Mesendoderm (in vitro differentiated cells): ENCODE results near the gene MSTO1. TPM values are rescaled to one million over a fixed set of nuclear protein-coding genes. Genes with fewer than 3 reads are reported as not detected.
"Not testable (repeated sequence)": the region's sequence is repeated elsewhere in the genome, so short reads cannot be mapped to it uniquely, and the experiment has no call there.

Source experiments
- DNase-seq: peaks from one replicate; pipeline ENCODE4 v3.0.0; 2013
- H2AK5ac ChIP-seq: 2 replicates; pipeline ENCODE4 v1.6.1; 2013; ENCODE audit warnings: low read length, inconsistent platforms
- H2BK120ac ChIP-seq: 2 replicates; pipeline ENCODE4 v1.6.1; 2013; ENCODE audit warnings: low read depth, mild to moderate bottlenecking, low read length, moderate library complexity, mixed read lengths
- H2BK15ac ChIP-seq: replicated peaks from 2 replicates; pipeline ENCODE4 v1.6.1; 2013; ENCODE audit warnings: low read depth, mild to moderate bottlenecking, moderate library complexity
- H2BK5ac ChIP-seq: 2 replicates; pipeline ENCODE4 v1.6.1; 2013; ENCODE audit warnings: low read length, inconsistent platforms
- H3K18ac ChIP-seq: 2 replicates; pipeline ENCODE4 v1.6.1; 2013; ENCODE audit warnings: mild to moderate bottlenecking, low read length, mixed read lengths
- H3K23ac ChIP-seq: one replicate; pipeline ENCODE4 v1.6.1; 2013; ENCODE audit warnings: low read length
- H3K27ac ChIP-seq: 2 replicates; pipeline ENCODE4 v1.5.1; 2013; ENCODE audit warnings: low read depth, mild to moderate bottlenecking, inconsistent platforms, low read length, moderate library complexity
- H3K27me3 ChIP-seq: 2 replicates; pipeline ENCODE4 v1.6.1; 2013; ENCODE audit warnings: low read length, control low read depth, mild to moderate bottlenecking, inconsistent platforms; ENCODE audit not compliant: insufficient read depth, poor library complexity
- H3K36me3 ChIP-seq: 2 replicates; pipeline ENCODE4 v1.6.1; 2013; ENCODE audit warnings: low read length, inconsistent platforms; ENCODE audit not compliant: control insufficient read depth, insufficient read depth
- H3K4ac ChIP-seq: one replicate; pipeline ENCODE4 v1.6.1; 2013; ENCODE audit warnings: low read depth, mild to moderate bottlenecking, low read length, moderate library complexity
- H3K4me1 ChIP-seq: 2 replicates; pipeline ENCODE4 v1.6.1; 2013; ENCODE audit warnings: low read depth, low read length, inconsistent platforms; ENCODE audit not compliant: control insufficient read depth
- H3K4me2 ChIP-seq: 2 replicates; pipeline ENCODE4 v1.6.1; 2013; ENCODE audit warnings: low read length
- H3K4me3 ChIP-seq: 2 replicates; pipeline ENCODE4 v1.5.1; 2013; ENCODE audit warnings: mild to moderate bottlenecking, low read length
- H3K56ac ChIP-seq: one replicate; pipeline ENCODE4 v1.6.1; 2013; ENCODE audit warnings: low read length
- H3K79me1 ChIP-seq: 2 replicates; pipeline ENCODE4 v1.6.1; 2013; ENCODE audit warnings: low read length, inconsistent platforms
- H3K79me2 ChIP-seq: 2 replicates; pipeline ENCODE4 v1.6.1; 2013; ENCODE audit warnings: mild to moderate bottlenecking, low read length; ENCODE audit not compliant: control insufficient read depth, insufficient read depth
- H3K9ac ChIP-seq: 2 replicates; pipeline ENCODE4 v1.6.1; 2013; ENCODE audit warnings: low read length, inconsistent platforms
- H4K5ac ChIP-seq: one replicate; pipeline ENCODE4 v1.6.1; 2013; ENCODE audit warnings: low read length
- H4K8ac ChIP-seq: one replicate; pipeline ENCODE4 v1.6.1; 2013; ENCODE audit warnings: low read depth, mild to moderate bottlenecking, control low read depth, low read length, moderate library complexity
- WGBS: extraction: QIAGEN DNeasy Blood & Tissue Kit; methylation state at CpG from one replicate; pipeline ENCODE4 v1.1.7; 2013; ENCODE audit warnings: low lambda C conversion rate, missing lambda C conversion rate; ENCODE audit not compliant: insufficient coverage; ENCODE audit errors: extremely low coverage; 5-methylcytosine and 5-hydroxymethylcytosine counted together
- polyA plus RNA-seq, 2 experiments: library from polyadenylated mRNA; stranded (reverse); fragments of 200-250 nt; gene quantifications; one replicate each; pipeline ENCODE4 v1.2.3, GENCODE V29; 2013

MSTO1 gene
- polyA plus RNA-seq (2013, experiment 1 of 2): 21.4 TPM
- polyA plus RNA-seq (2013, experiment 2 of 2): 22.7 TPM

DNA sequence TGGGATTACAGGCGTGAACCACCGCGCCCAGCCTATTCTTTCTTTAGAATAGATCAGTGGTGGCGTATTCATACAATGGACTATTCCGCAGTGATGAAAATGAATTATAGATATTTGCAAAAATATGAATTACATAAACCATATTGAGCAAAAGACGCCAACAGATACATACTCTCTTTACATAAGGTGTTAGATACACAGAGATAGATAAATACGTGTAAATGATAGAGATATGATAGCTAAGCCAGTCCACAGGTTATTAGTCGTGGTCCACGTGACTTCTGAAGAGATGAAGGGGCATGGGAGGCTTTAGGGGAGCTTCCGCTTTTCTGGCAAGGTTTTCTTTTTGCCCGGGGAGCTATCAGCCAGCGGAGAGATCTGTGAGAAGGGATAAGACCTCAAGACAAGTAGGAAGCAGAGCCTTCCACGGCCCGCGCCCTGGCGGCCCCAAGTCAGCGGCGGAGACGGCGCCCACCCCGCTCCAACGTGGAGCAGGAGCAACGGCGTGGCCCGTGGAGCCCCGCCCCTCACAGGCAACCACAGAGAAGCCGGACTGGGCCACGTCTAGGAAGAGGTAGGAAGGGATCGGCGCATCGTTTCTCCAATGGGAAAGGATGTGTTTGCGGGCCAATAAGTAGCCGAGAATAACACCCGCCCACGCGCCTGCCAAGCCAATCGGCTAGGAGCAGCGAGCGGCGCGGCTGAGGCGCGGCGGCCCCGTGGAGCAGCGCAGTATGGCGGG lies at the start of gene MSTO1:
Gene MSTO1, plus strand, starts transcription at position 704 of the 742 bp plus-strand sequence. Its CDS starts 31 bp downstream, at position 735.
- no CpG with 5 or more reads among the region's 47 CpGs for WGBS

DNA sequence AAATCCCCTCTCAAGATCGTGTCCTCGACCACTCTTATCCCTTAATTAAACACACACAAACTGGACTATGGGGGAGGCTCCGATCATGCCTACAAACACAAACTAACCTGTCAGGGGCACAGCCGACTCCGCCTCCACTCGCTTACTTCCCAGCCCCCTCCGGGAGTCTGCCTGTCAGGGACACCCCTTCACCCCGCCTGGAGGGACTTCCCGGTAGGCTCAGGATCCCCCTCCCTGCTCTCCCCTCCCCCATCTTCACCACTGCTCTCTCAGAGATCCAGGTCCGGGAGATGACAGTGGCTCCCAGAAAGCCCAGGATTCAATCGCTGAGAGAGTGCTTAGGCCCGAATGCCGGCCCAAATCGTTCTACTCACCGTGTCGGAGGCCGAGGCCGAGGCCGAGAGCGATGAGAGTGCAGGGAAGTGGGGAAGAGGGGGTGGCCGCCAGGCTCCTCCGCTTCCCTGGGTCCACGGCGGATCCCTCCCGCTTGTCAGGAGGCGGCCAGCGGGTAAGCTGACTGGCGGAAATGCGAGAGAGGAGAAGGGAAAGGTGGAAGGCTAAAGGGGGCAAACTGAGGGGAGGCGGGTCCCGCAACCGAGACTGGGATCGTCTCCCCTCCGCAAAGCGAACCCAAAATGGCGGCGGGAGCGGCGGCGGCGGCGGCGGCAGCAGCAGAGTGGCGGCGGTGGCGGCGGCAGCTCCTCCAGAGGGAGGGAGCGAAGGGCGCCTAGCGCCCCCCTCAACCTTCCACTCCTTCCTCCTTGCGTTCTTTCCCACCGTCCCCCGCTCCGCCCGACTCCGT lies 48.0 kb upstream of the MSTO1 start:
- Histone ChIP-seq H3K56ac (peak overlapping the region; percentile 88), H3K23ac (peak overlapping the region; percentile 24), H3K79me2 (peaks cover 50% of the 10 kb centered on the region), H3K18ac (peak overlapping the region; percentile 34), H3K4me3 (peak overlapping the region; percentile 83), H3K27ac (peak overlapping the region; percentile 84), H2BK5ac (peak overlapping the region; percentile 14), H3K9ac (peak overlapping the region; percentile 77), H3K4me2 (peak overlapping the region; percentile 20)
- not testable (repeated sequence) for H4K5ac ChIP-seq, H3K4ac ChIP-seq, H3K36me3 ChIP-seq, H3K27me3 ChIP-seq, H2AK5ac ChIP-seq, H2BK15ac ChIP-seq, H3K79me1 ChIP-seq, H2BK120ac ChIP-seq, H4K8ac ChIP-seq, H3K4me1 ChIP-seq
- peak; percentile 73 for DNase-seq
- no CpG with 5 or more reads among the region's 56 CpGs for WGBS

More for the DNA sequence above, at the start of gene MSTO1:
- H3K23ac ChIP-seq: no peak within 1 kb of the TSS
- H3K4me1 ChIP-seq: no peaks in the 10 kb centered on the region
- H2BK5ac ChIP-seq: peak within 1 kb of the TSS; percentile 41
- H3K4ac ChIP-seq: peak within 1 kb of the TSS; percentile 37
- no peak within 1 kb of the TSS for H2AK5ac ChIP-seq
- peak within 1 kb of the TSS; percentile 67 for H3K4me3 ChIP-seq
- H3K27ac ChIP-seq: peak within 1 kb of the TSS; percentile 84
- no peak within 1 kb of the TSS for H2BK15ac ChIP-seq
- no peaks in the 10 kb centered on the region for H3K79me1 ChIP-seq
- H3K9ac ChIP-seq: peak within 1 kb of the TSS; percentile 88
- no peaks in the 10 kb centered on the region for H3K79me2 ChIP-seq
- no peaks in the 10 kb centered on the region for H3K36me3 ChIP-seq
- H3K18ac ChIP-seq: peak within 1 kb of the TSS; percentile 65
- peak; percentile 98 for DNase-seq
- H3K4me2 ChIP-seq: peak within 1 kb of the TSS; percentile 79
- no peak within 1 kb of the TSS for H2BK120ac ChIP-seq
- peak within 1 kb of the TSS; percentile 91 for H3K56ac ChIP-seq
- no peak within 1 kb of the TSS for H4K8ac ChIP-seq
- no peaks in the 10 kb centered on the region for H3K27me3 ChIP-seq
- H4K5ac ChIP-seq: peak within 1 kb of the TSS; percentile 91

DNA sequence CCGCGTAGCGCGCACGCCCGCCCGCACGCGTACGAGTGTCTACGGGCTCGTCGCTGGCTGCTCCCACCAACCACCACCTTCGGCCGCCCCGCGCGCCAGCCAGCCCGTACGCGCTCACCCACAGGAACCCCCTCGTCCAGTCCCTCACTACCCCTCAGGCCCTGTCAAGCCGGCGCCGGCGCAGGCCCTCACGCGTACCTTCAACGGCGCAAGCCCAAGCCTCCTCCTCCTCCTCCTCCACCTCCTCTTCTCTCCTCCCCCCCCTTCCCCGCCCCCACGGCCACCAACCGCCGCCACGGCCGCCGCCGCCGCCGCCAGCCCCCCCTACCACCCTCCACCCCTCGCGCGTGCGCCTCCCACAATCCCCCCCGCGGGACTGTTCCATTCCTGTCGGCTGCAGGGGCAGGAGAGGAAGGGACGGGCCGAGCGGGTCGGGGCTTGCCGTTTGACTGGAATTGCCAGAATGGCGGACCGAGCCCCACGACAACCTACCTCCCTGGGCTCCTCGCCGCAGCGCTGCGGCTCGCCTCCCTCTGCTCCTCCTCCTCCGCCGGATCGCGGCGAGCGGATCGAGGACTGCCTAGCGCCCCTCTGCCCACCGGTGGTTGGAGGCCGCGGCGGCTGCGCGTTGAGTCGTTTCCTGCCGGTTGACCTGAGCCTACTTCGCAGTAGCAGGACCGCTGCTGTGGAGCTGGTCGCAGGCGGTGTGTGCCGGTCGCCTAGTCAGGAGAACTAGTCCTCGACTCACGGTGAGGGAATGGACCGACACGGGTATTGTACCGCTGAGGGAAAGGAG lies 47.2 kb upstream of the MSTO1 start, which contains the start of gene ASH1L:
Gene ASH1L, minus strand, starts transcription at position 223 of the 796 bp plus-strand sequence. CDS start 41,284 bp downstream, outside the sequence.
- no peak within 1 kb of the TSS for H3K4ac ChIP-seq
- no peak within 1 kb of the TSS for H2BK120ac ChIP-seq
- peaks cover 4% of the 10 kb centered on the region for H3K79me1 ChIP-seq
- H3K4me2 ChIP-seq: peak within 1 kb of the TSS; percentile 61
- H4K8ac ChIP-seq: no peak within 1 kb of the TSS
- H3K27ac ChIP-seq: peak within 1 kb of the TSS; percentile 84
- no peak within 1 kb of the TSS for H4K5ac ChIP-seq
- no peak within 1 kb of the TSS for H2BK15ac ChIP-seq
- peaks cover 48% of the 10 kb centered on the region for H3K79me2 ChIP-seq
- peak within 1 kb of the TSS; percentile 24 for H3K23ac ChIP-seq
- no peaks in the 10 kb centered on the region for H3K27me3 ChIP-seq
- H2AK5ac ChIP-seq: no peak within 1 kb of the TSS
- peak within 1 kb of the TSS; percentile 98 for H3K9ac ChIP-seq
- peak; percentile 96 for DNase-seq
- H2BK5ac ChIP-seq: peak within 1 kb of the TSS; percentile 97
- peak within 1 kb of the TSS; percentile 92 for H3K4me3 ChIP-seq
- peaks cover 2% of the 10 kb centered on the region for H3K36me3 ChIP-seq
- no peaks in the 10 kb centered on the region for H3K4me1 ChIP-seq
- peak within 1 kb of the TSS; percentile 100 for H3K56ac ChIP-seq
- no CpG with 5 or more reads among the region's 87 CpGs for WGBS
- H3K18ac ChIP-seq: peak within 1 kb of the TSS; percentile 34

DNA sequence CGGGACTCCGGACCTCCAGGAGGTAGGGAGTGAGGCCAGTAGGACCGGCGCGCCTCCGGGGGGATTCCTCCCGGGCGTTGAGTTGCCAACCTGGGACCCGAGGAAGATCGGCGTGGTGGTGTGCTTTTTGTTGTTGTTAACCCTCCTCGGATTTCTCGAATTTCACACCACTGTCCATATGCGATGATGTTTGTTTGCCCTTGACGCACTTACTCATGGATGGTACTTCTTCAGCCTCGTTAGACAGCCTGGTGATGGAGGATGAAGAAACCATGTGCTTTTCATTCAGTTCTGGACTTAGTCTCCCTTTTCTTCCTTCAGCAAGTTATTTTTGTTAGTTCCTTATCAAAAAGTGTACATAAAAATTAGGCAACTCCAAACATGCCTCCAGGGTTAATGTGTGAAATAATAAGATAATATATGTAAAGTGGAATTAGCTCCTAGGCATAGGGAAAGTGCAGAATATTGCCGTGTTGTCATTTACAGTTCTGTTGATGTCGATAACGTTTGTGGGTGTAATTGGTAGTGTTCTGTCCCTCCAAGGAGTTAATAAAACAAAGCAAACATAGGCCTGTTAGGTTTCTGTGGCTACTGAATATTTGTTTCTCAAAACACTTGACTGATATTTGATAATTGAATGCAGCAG lies 46.5 kb upstream of the MSTO1 start:
- H4K5ac ChIP-seq, DNase-seq, H3K36me3 ChIP-seq, H2BK120ac ChIP-seq, H3K79me1 ChIP-seq, H4K8ac ChIP-seq, H3K4me1 ChIP-seq, H2BK15ac ChIP-seq, H3K18ac ChIP-seq, H2BK5ac ChIP-seq, H3K27me3 ChIP-seq, H2AK5ac ChIP-seq, H3K23ac ChIP-seq, H3K4ac ChIP-seq: not testable (repeated sequence)
- Histone ChIP-seq H3K9ac (peak overlapping the region; percentile 98), H3K4me2 (peak overlapping the region; percentile 61), H3K56ac (peak overlapping the region; percentile 100), H3K4me3 (peak overlapping the region; percentile 92), H3K27ac (peak overlapping the region; percentile 83), H3K79me2 (peaks cover 41% of the 10 kb centered on the region)
- no CpG with 5 or more reads among the region's 19 CpGs for WGBS

GRCh38 chr1:155569988-155570592 lies 39.9 kb upstream of the MSTO1 start:
- H3K9ac ChIP-seq: no peak overlapping the region
- no peak overlapping the region for H2BK15ac ChIP-seq
- no peak overlapping the region for H3K18ac ChIP-seq
- no peak overlapping the region for H3K4ac ChIP-seq
- no peak overlapping the region for H3K23ac ChIP-seq
- no peak overlapping the region for H2AK5ac ChIP-seq
- no CpG with 5 or more reads among the region's 6 CpGs for WGBS
- H3K79me2 ChIP-seq: peaks cover 10% of the 10 kb centered on the region
- no peak overlapping the region for H3K4me3 ChIP-seq
- H3K79me1 ChIP-seq: peaks cover 4% of the 10 kb centered on the region
- H4K8ac ChIP-seq: no peak overlapping the region
- no peak overlapping the region for H2BK5ac ChIP-seq
- no peak overlapping the region for H3K56ac ChIP-seq
- H2BK120ac ChIP-seq: no peak overlapping the region
- H3K27me3 ChIP-seq: no peaks in the 10 kb centered on the region
- no peak overlapping the region for H3K27ac ChIP-seq
- H4K5ac ChIP-seq: no peak overlapping the region
- peak; percentile 11 for DNase-seq
- peaks cover 2% of the 10 kb centered on the region for H3K36me3 ChIP-seq
- H3K4me2 ChIP-seq: no peak overlapping the region
- no peaks in the 10 kb centered on the region for H3K4me1 ChIP-seq
